SK-N-SH treated with all-trans-retinoic acid at 6 μM for 48 hours (cell line): Measurements from ENCODE around the gene PSAP.

Experiments
- ATAC-seq: fragments of 200-7000 bp; cut with Tn5 transposase; 3 replicates; pipeline ENCODE4 v1.9.1; 2020; ENCODE audit warnings: mild to moderate bottlenecking, moderate library complexity
- ARNTL ChIP-seq: fragments of 450-650 bp; formaldehyde crosslinking; IDR thresholded peaks from 2 replicates; pipeline ENCODE4 v1.5.0; 2020; ENCODE audit warnings: low read depth, mild to moderate bottlenecking, moderate library complexity, borderline replicate concordance
- BACH2 ChIP-seq: fragments of 250-450 bp; sonication (Bioruptor Pico); IDR thresholded peaks from 2 replicates; pipeline ENCODE4 v1.9.0; 2021; ENCODE audit warnings: mild to moderate bottlenecking, borderline replicate concordance
- CREB5 ChIP-seq: fragments of 250-450 bp; sonication (Bioruptor Pico); IDR thresholded peaks from 2 replicates; pipeline ENCODE4 v1.5.1; 2020; ENCODE audit warnings: low read depth, mild to moderate bottlenecking, moderate library complexity
- CSDC2 ChIP-seq: fragments of 250-450 bp; sonication (Bioruptor Pico); IDR thresholded peaks from 2 replicates; pipeline ENCODE4 v1.5.0; 2020; ENCODE audit warnings: mild to moderate bottlenecking, moderate library complexity
- CSRNP3 ChIP-seq: fragments of 250-450 bp; sonication (Bioruptor Pico); IDR thresholded peaks from 2 replicates; pipeline ENCODE4 v1.5.1; 2021; ENCODE audit warnings: mild to moderate bottlenecking, moderate library complexity
- ESRRG ChIP-seq: fragments of 250-450 bp; sonication (Bioruptor Pico); IDR thresholded peaks from 2 replicates; pipeline ENCODE4 v1.6.1; 2021; ENCODE audit warnings: mild to moderate bottlenecking
- GLIS3 ChIP-seq: fragments of 250-450 bp; sonication (Bioruptor Pico); IDR thresholded peaks from 2 replicates; pipeline ENCODE4 v1.5.0; 2020; ENCODE audit warnings: mild to moderate bottlenecking, moderate library complexity
- ISL1 ChIP-seq: fragments of 250-450 bp; sonication (Bioruptor Pico); IDR thresholded peaks from 2 replicates; pipeline ENCODE4 v2.1.2; 2022; ENCODE audit warnings: mild to moderate bottlenecking, moderate library complexity
- OSR1 ChIP-seq: fragments of 250-450 bp; sonication (Bioruptor Pico); IDR thresholded peaks from 2 replicates; pipeline ENCODE4 v1.8.0; 2022; ENCODE audit warnings: moderate library complexity, mild to moderate bottlenecking, inconsistent platforms
- PATZ1 ChIP-seq: fragments of 250-450 bp; sonication (Bioruptor Pico); IDR thresholded peaks from 2 replicates; pipeline ENCODE4 v1.8.0; 2020; ENCODE audit warnings: mild to moderate bottlenecking, moderate library complexity, borderline replicate concordance
- POU6F1 ChIP-seq: fragments of 250-450 bp; sonication (Bioruptor Pico); IDR thresholded peaks from 2 replicates; pipeline ENCODE4 v1.8.0; 2021; ENCODE audit warnings: low read depth, mild to moderate bottlenecking, moderate library complexity, borderline replicate concordance
- PPARA ChIP-seq: fragments of 250-450 bp; sonication (Bioruptor Pico); IDR thresholded peaks from 2 replicates; pipeline ENCODE4 v1.5.0; 2020; ENCODE audit warnings: mild to moderate bottlenecking, borderline replicate concordance
- RARB ChIP-seq: fragments of 250-450 bp; sonication (Bioruptor Pico); IDR thresholded peaks from 2 replicates; pipeline ENCODE4 v1.8.0; 2021; ENCODE audit warnings: mild to moderate bottlenecking, moderate library complexity
- TOX ChIP-seq: fragments of 250-450 bp; sonication (Bioruptor Pico); IDR thresholded peaks from 2 replicates; pipeline ENCODE4 v1.8.0; 2021; ENCODE audit warnings: mild to moderate bottlenecking, moderate library complexity, borderline replicate concordance
- TSHZ2 ChIP-seq: fragments of 250-450 bp; sonication (Bioruptor Pico); IDR thresholded peaks from 2 replicates; pipeline ENCODE4 v1.5.0; 2020; ENCODE audit warnings: mild to moderate bottlenecking, moderate library complexity
- ZC3H10 ChIP-seq: fragments of 250-450 bp; sonication (Bioruptor Pico); IDR thresholded peaks from 2 replicates; pipeline ENCODE4 v1.5.1; 2021; ENCODE audit warnings: mild to moderate bottlenecking, moderate library complexity
- ZNF565 ChIP-seq: fragments of 450-650 bp; formaldehyde crosslinking; conservative IDR thresholded peaks from 2 replicates; pipeline ENCODE4 v1.5.0; 2020; ENCODE audit warnings: low read depth, mild to moderate bottlenecking, moderate library complexity
- ZNF70 ChIP-seq: fragments of 450-650 bp; formaldehyde crosslinking; IDR thresholded peaks from 2 replicates; pipeline ENCODE4 v1.5.0; 2020; ENCODE audit warnings: mild to moderate bottlenecking, moderate library complexity
- ZNF8 ChIP-seq: fragments of 450-650 bp; formaldehyde crosslinking; IDR thresholded peaks from 2 replicates; pipeline ENCODE4 v1.5.0; 2020; ENCODE audit warnings: mild to moderate bottlenecking, moderate library complexity

PSAP gene

GRCh38 chr10:71807557-71808510 is 43.2 kb downstream of the PSAP start:
- TF ChIP-seq ARNTL (CRISPR knock-in tag) (no peak), ZNF70 (CRISPR knock-in tag) (no peak), CREB5 (CRISPR knock-in tag) (no peak), TOX (CRISPR knock-in tag) (no peak), POU6F1 (CRISPR knock-in tag) (no peak), BACH2 (no peak), PATZ1 (CRISPR knock-in tag) (no peak), RARB (CRISPR knock-in tag) (no peak), ZNF8 (CRISPR knock-in tag) (no peak), GLIS3 (CRISPR knock-in tag) (no peak), TSHZ2 (no peak), CSDC2 (CRISPR knock-in tag) (no peak), ISL1 (CRISPR knock-in tag) (no peak), ZNF565 (no peak), ESRRG (CRISPR knock-in tag) (no peak), OSR1 (no peak), PPARA (CRISPR knock-in tag) (no peak)
- ATAC-seq: no peak

- no peak for ATAC-seq
Measured at GRCh38 chr10:71806704-71807556, 44.1 kb downstream of the PSAP start.

More at GRCh38 chr10:71806704-71807556, 44.1 kb downstream of the PSAP start:
- no peak for TF ChIP-seq CREB5 (CRISPR knock-in tag)
- no peak for TF ChIP-seq CSRNP3 (CRISPR knock-in tag)
- TF ChIP-seq ARNTL (CRISPR knock-in tag): no peak
- no peak for TF ChIP-seq GLIS3 (CRISPR knock-in tag)
- TF ChIP-seq TSHZ2: no peak
- no peak for TF ChIP-seq RARB (CRISPR knock-in tag)
- TF ChIP-seq PATZ1 (CRISPR knock-in tag): no peak
- no peak for TF ChIP-seq PPARA (CRISPR knock-in tag)
- TF ChIP-seq CSDC2 (CRISPR knock-in tag): no peak
- TF ChIP-seq ZC3H10 (CRISPR knock-in tag): no peak
- TF ChIP-seq OSR1: no peak
- TF ChIP-seq ZNF70 (CRISPR knock-in tag): no peak
